Activated CD8-positive, alpha-beta T cell treated with anti-CD3 and anti-CD28 coated beads, Interleukin-2, amount 10 ng/mL, durations not matched to agents 7 days and 5 days (primary cell): ENCODE results near the gene CADPS. TPM values are rescaled to one million over a fixed set of nuclear protein-coding genes. Genes with fewer than 3 reads are reported as not detected.

Experiments
- ATAC-seq: fragments of 150-1000 bp; cut with Tn5 transposase; one replicate; pipeline ENCODE4 v1.10.0; 2021; ENCODE audit warnings: moderate library complexity
- CTCF ChIA-PET: fragments of 350-600 bp; sonication (Branson Sonifier 250); formaldehyde crosslinking; loops from one replicate; lab custom pipeline; 2021; ENCODE audit warnings: antibody characterized with exemption; lab: Charles Lee
- POLR2A ChIA-PET: fragments of 350-600 bp; sonication (Branson Sonifier 250); formaldehyde crosslinking; loops from one replicate; lab custom pipeline; 2021; ENCODE audit warnings: antibody characterized with exemption; lab: Charles Lee
- DNase-seq: peaks from one replicate; pipeline ENCODE4 v3.0.0-alpha.2; 2020
- H3K27ac Mint-ChIP-seq: one replicate; pipeline ENCODE4 v1.8.0; 2021; ENCODE audit warnings: mild to moderate bottlenecking, mixed read lengths
- H3K27me3 Mint-ChIP-seq: one replicate; pipeline ENCODE4 v1.8.0; 2021; ENCODE audit warnings: low read depth, mixed read lengths
- H3K36me3 Mint-ChIP-seq: one replicate; pipeline ENCODE4 v1.8.0; 2021; ENCODE audit warnings: low read depth, mixed read lengths
- H3K4me1 Mint-ChIP-seq: one replicate; pipeline ENCODE4 v1.8.0; 2021; ENCODE audit warnings: low read depth, mixed read lengths
- H3K4me3 Mint-ChIP-seq: one replicate; pipeline ENCODE4 v1.8.0; 2021; ENCODE audit warnings: mild to moderate bottlenecking, mixed read lengths
- H3K9me3 Mint-ChIP-seq: one replicate; pipeline ENCODE4 v1.8.0; 2022; ENCODE audit warnings: mixed read lengths; ENCODE audit not compliant: insufficient read depth
- total RNA-seq, 2 experiments: library from RNA; stranded (reverse); gene quantifications; one replicate each; pipeline ENCODE4 v1.2.3, GENCODE V29; 2021

CADPS gene
- total RNA-seq, 2 experiments from 2014 or later, result not detected

GRCh38 chr3:62757045-62757444, 118.2 kb downstream of the CADPS start:
- Mint-ChIP-seq H3K27me3 (no peaks in the 10 kb centered on the region), H3K36me3 (no peaks in the 10 kb centered on the region), H3K4me3 (no peak overlapping the region), H3K27ac (no peak overlapping the region), H3K9me3 (no peaks in the 10 kb centered on the region), H3K4me1 (no peaks in the 10 kb centered on the region)
- DNase-seq (no peak), ATAC-seq (no peak)
- POLR2A ChIA-PET, result no interaction called here
- CTCF ChIA-PET, result no interaction called here

GRCh38 chr3:62755285-62755684, 119.9 kb downstream of the CADPS start:
- CTCF ChIA-PET, result no interaction called here
- POLR2A ChIA-PET, result no interaction called here
- ATAC-seq (no peak), DNase-seq (no peak)
- Mint-ChIP-seq H3K27me3 (no peaks in the 10 kb centered on the region), H3K4me3 (no peak overlapping the region), H3K9me3 (no peaks in the 10 kb centered on the region), H3K4me1 (no peaks in the 10 kb centered on the region), H3K36me3 (no peaks in the 10 kb centered on the region), H3K27ac (no peak overlapping the region)

- Mint-ChIP-seq H3K27ac (no peak overlapping the region), H3K4me1 (no peaks in the 10 kb centered on the region), H3K9me3 (no peaks in the 10 kb centered on the region), H3K36me3 (no peaks in the 10 kb centered on the region), H3K27me3 (no peaks in the 10 kb centered on the region), H3K4me3 (no peak overlapping the region)
- ATAC-seq, result no peak
- POLR2A ChIA-PET, result no interaction called here
- DNase-seq, result no peak
- CTCF ChIA-PET, result no interaction called here
These were observed 125.6 kb downstream of the CADPS start for GRCh38 chr3:62749657-62750056.

GRCh38 chr3:62749130-62749529, 126.1 kb downstream of the CADPS start:
- Mint-ChIP-seq H3K27ac (no peak overlapping the region), H3K36me3 (no peaks in the 10 kb centered on the region), H3K27me3 (no peaks in the 10 kb centered on the region), H3K4me3 (no peak overlapping the region), H3K9me3 (no peaks in the 10 kb centered on the region), H3K4me1 (no peaks in the 10 kb centered on the region)
- ChIA-PET POLR2A (no interaction called here), CTCF (no interaction called here)
- no peak for DNase-seq
- no peak for ATAC-seq

- CTCF ChIA-PET, result no interaction called here
- POLR2A ChIA-PET, result no interaction called here
- DNase-seq, result no peak
- H3K36me3 Mint-ChIP-seq, result no peaks in the 10 kb centered on the region
- no peaks in the 10 kb centered on the region for H3K4me1 Mint-ChIP-seq
- ATAC-seq, result no peak
- H3K27me3 Mint-ChIP-seq, result no peaks in the 10 kb centered on the region
- no peaks in the 10 kb centered on the region for H3K9me3 Mint-ChIP-seq
- no peak overlapping the region for H3K4me3 Mint-ChIP-seq
- H3K27ac Mint-ChIP-seq, result no peak overlapping the region
These were observed 137.8 kb downstream of the CADPS start for GRCh38 chr3:62737449-62737848.

- no peaks in the 10 kb centered on the region for H3K9me3 Mint-ChIP-seq
These were observed 139.7 kb downstream of the CADPS start for GRCh38 chr3:62735510-62735909.

GRCh38 chr3:62732183-62732904, 142.9 kb downstream of the CADPS start:
- ATAC-seq (no peak), DNase-seq (no peak)
- Mint-ChIP-seq H3K36me3 (no peaks in the 10 kb centered on the region), H3K4me1 (no peaks in the 10 kb centered on the region), H3K4me3 (no peak overlapping the region), H3K27ac (no peak overlapping the region), H3K27me3 (no peaks in the 10 kb centered on the region), H3K9me3 (no peaks in the 10 kb centered on the region)
- ChIA-PET POLR2A (no interaction called here), CTCF (interaction anchor here (0.7 kb wide), 1 partner anchor 373 kb away, joined by 3 read pairs; no protein-coding TSS in a partner anchor)

More at GRCh38 chr3:62735510-62735909, 139.7 kb downstream of the CADPS start:
- CTCF ChIA-PET, result no interaction called here
- POLR2A ChIA-PET, result no interaction called here
- no peaks in the 10 kb centered on the region for H3K4me1 Mint-ChIP-seq
- no peak overlapping the region for H3K4me3 Mint-ChIP-seq
- no peak for ATAC-seq
- no peak for DNase-seq
- H3K27ac Mint-ChIP-seq, result no peak overlapping the region
- H3K36me3 Mint-ChIP-seq, result no peaks in the 10 kb centered on the region
- no peaks in the 10 kb centered on the region for H3K27me3 Mint-ChIP-seq

- Mint-ChIP-seq H3K27me3 (no peaks in the 10 kb centered on the region), H3K36me3 (no peaks in the 10 kb centered on the region), H3K27ac (no peak overlapping the region), H3K9me3 (no peaks in the 10 kb centered on the region), H3K4me3 (no peak overlapping the region), H3K4me1 (no peaks in the 10 kb centered on the region)
- ATAC-seq (no peak), DNase-seq (no peak)
- ChIA-PET POLR2A (no interaction called here), CTCF (no interaction called here)
These were observed 147.2 kb downstream of the CADPS start for GRCh38 chr3:62727981-62728380.

GRCh38 chr3:62727536-62727935, 147.7 kb downstream of the CADPS start:
- POLR2A ChIA-PET, result no interaction called here

GRCh38 chr3:62724503-62724902, 150.7 kb downstream of the CADPS start:
- Mint-ChIP-seq H3K4me3 (no peak overlapping the region), H3K36me3 (no peaks in the 10 kb centered on the region), H3K27me3 (no peaks in the 10 kb centered on the region), H3K4me1 (no peaks in the 10 kb centered on the region), H3K27ac (no peak overlapping the region), H3K9me3 (no peaks in the 10 kb centered on the region)
- ChIA-PET CTCF (no interaction called here), POLR2A (no interaction called here)
- DNase-seq (no peak), ATAC-seq (no peak)

More at GRCh38 chr3:62727536-62727935, 147.7 kb downstream of the CADPS start:
- ATAC-seq (no peak), DNase-seq (no peak)
- H3K36me3 Mint-ChIP-seq, result no peaks in the 10 kb centered on the region
- no peaks in the 10 kb centered on the region for H3K4me1 Mint-ChIP-seq
- H3K4me3 Mint-ChIP-seq, result no peak overlapping the region
- CTCF ChIA-PET, result no interaction called here
- H3K27me3 Mint-ChIP-seq, result no peaks in the 10 kb centered on the region
- no peaks in the 10 kb centered on the region for H3K9me3 Mint-ChIP-seq
- no peak overlapping the region for H3K27ac Mint-ChIP-seq

GRCh38 chr3:62723914-62724217, 151.3 kb downstream of the CADPS start:
- Mint-ChIP-seq H3K36me3 (no peaks in the 10 kb centered on the region), H3K4me3 (no peak overlapping the region), H3K4me1 (no peaks in the 10 kb centered on the region), H3K27ac (no peak overlapping the region), H3K27me3 (no peaks in the 10 kb centered on the region), H3K9me3 (no peaks in the 10 kb centered on the region)
- POLR2A ChIA-PET, result no interaction called here
- CTCF ChIA-PET, result no interaction called here
- DNase-seq (no peak), ATAC-seq (no peak)

- DNase-seq, result no peak
- Mint-ChIP-seq H3K4me3 (no peak overlapping the region), H3K9me3 (no peaks in the 10 kb centered on the region), H3K4me1 (no peaks in the 10 kb centered on the region), H3K36me3 (no peaks in the 10 kb centered on the region), H3K27ac (no peak overlapping the region), H3K27me3 (no peaks in the 10 kb centered on the region)
- ChIA-PET POLR2A (no interaction called here), CTCF (no interaction called here)
- no peak for ATAC-seq
These were observed 151.9 kb downstream of the CADPS start for GRCh38 chr3:62723166-62723913.
